Chondrocyte (in vitro differentiated cells): ENCODE measurements around the gene MPL. TPM values are rescaled to one million over a fixed set of nuclear protein-coding genes. Genes with fewer than 3 reads are reported as not detected.
A peak's percentile ranks its signal among the peaks of the same experiment; 100 is the strongest.

Experiments used
- DNase-seq: peaks from one replicate; pipeline ENCODE4 v3.0.0; 2021; ENCODE audit warnings: mixed read lengths, low spot score
- H3K27ac Mint-ChIP-seq: one replicate; pipeline ENCODE4 v1.8.0; 2021; ENCODE audit warnings: mild to moderate bottlenecking, moderate library complexity, mixed read lengths; ENCODE audit not compliant: unreplicated experiment
- H3K27me3 Mint-ChIP-seq: 2 replicates; pipeline ENCODE4 v1.8.0; 2021; ENCODE audit warnings: low read depth, mixed read lengths
- H3K36me3 Mint-ChIP-seq: 2 replicates; pipeline ENCODE4 v1.8.0; 2021; ENCODE audit warnings: low read depth, mixed read lengths
- H3K4me1 Mint-ChIP-seq: 2 replicates; pipeline ENCODE4 v1.8.0; 2021; ENCODE audit warnings: low read depth, mild to moderate bottlenecking, mixed read lengths
- H3K4me3 Mint-ChIP-seq: one replicate; pipeline ENCODE4 v1.8.0; 2021; ENCODE audit warnings: mild to moderate bottlenecking, moderate library complexity, mixed read lengths; ENCODE audit not compliant: unreplicated experiment
- H3K9me3 Mint-ChIP-seq: 2 replicates; pipeline ENCODE4 v1.8.0; 2021; ENCODE audit warnings: low read depth, mixed read lengths
- CTCF ChIP-seq: fragments of 200-600 bp; sonication (generic); IDR thresholded peaks from 2 replicates; pipeline ENCODE4 v1.5.0; 2021; ENCODE audit warnings: antibody characterized with exemption, mild to moderate bottlenecking, moderate library complexity
- total RNA-seq: library from RNA; stranded (reverse); gene quantifications from 3 replicates; pipeline ENCODE4 v1.2.1, GENCODE V29; 2021

The MPL gene
- total RNA-seq, 1 donor from 2014 or later = not detected

- TF ChIP-seq CTCF = no peak
- DNase-seq = no peak
- no peaks in the 10 kb centered on the region for H3K36me3 Mint-ChIP-seq
- H3K27ac Mint-ChIP-seq = no peak overlapping the region
- no peak overlapping the region for H3K4me3 Mint-ChIP-seq
- H3K27me3 Mint-ChIP-seq = no peaks in the 10 kb centered on the region
- no peaks in the 10 kb centered on the region for H3K9me3 Mint-ChIP-seq
- H3K4me1 Mint-ChIP-seq = peaks cover 11% of the 10 kb centered on the region
These were observed 2.9 kb downstream of the MPL start for GRCh38 chr1:43340559-43340958.

GRCh38 chr1:43344267-43344850 is 6.7 kb downstream of the MPL start:
- no peaks in the 10 kb centered on the region for H3K9me3 Mint-ChIP-seq
- no peak for TF ChIP-seq CTCF
- no peak overlapping the region for H3K4me3 Mint-ChIP-seq
- H3K27ac Mint-ChIP-seq = peak overlapping the region; percentile 13
- no peaks in the 10 kb centered on the region for H3K27me3 Mint-ChIP-seq
- no peak for DNase-seq
- no peaks in the 10 kb centered on the region for H3K36me3 Mint-ChIP-seq
- peaks cover 17% of the 10 kb centered on the region for H3K4me1 Mint-ChIP-seq

- no peak for DNase-seq
- H3K36me3 Mint-ChIP-seq = no peaks in the 10 kb centered on the region
- H3K9me3 Mint-ChIP-seq = no peaks in the 10 kb centered on the region
- no peak for TF ChIP-seq CTCF
- H3K4me3 Mint-ChIP-seq = no peak overlapping the region
- H3K27me3 Mint-ChIP-seq = no peaks in the 10 kb centered on the region
- H3K27ac Mint-ChIP-seq = no peak overlapping the region
- peaks cover 25% of the 10 kb centered on the region for H3K4me1 Mint-ChIP-seq
These were observed 7.5 kb downstream of the MPL start for GRCh38 chr1:43345120-43345519.

GRCh38 chr1:43346636-43347035 is 9.0 kb downstream of the MPL start:
- H3K4me1 Mint-ChIP-seq = peaks cover 28% of the 10 kb centered on the region
- no peak overlapping the region for H3K4me3 Mint-ChIP-seq
- DNase-seq = no peak
- TF ChIP-seq CTCF = no peak
- no peaks in the 10 kb centered on the region for H3K36me3 Mint-ChIP-seq
- H3K27ac Mint-ChIP-seq = no peak overlapping the region
- no peaks in the 10 kb centered on the region for H3K27me3 Mint-ChIP-seq
- H3K9me3 Mint-ChIP-seq = no peaks in the 10 kb centered on the region

- no peak overlapping the region for H3K27ac Mint-ChIP-seq
- no peaks in the 10 kb centered on the region for H3K9me3 Mint-ChIP-seq
- no peak for DNase-seq
- H3K4me3 Mint-ChIP-seq = peak overlapping the region; percentile 57
- H3K27me3 Mint-ChIP-seq = no peaks in the 10 kb centered on the region
- H3K36me3 Mint-ChIP-seq = no peaks in the 10 kb centered on the region
- H3K4me1 Mint-ChIP-seq = peaks cover 28% of the 10 kb centered on the region
- TF ChIP-seq CTCF = no peak
These were observed 10.8 kb downstream of the MPL start for GRCh38 chr1:43348343-43348808.
